Vagina (tissue), 2 donors: ENCODE results near the gene STK39. TPM values are rescaled to one million over a fixed set of nuclear protein-coding genes. Genes with fewer than 3 reads are reported as not detected.

ENCODE experiments used
- DNase-seq, 2 donors: peaks; one replicate each; pipeline ENCODE4 v3.0.0-alpha.2; 2017; ENCODE audit errors: extremely low spot score in 2 of 2
- H3K27ac ChIP-seq: fragments of 200-600 bp; sonication (generic); one replicate; pipeline ENCODE4 v1.5.1; 2019
- H3K27me3 ChIP-seq: fragments of 200-600 bp; sonication (generic); one replicate; pipeline ENCODE4 v1.5.1; 2019
- H3K36me3 ChIP-seq, 2 donors: fragments of 200-600 bp; sonication (generic); one replicate each; pipeline ENCODE4 v1.5.1; 2017 to 2019
- H3K4me1 ChIP-seq: fragments of 200-600 bp; sonication (generic); one replicate; pipeline ENCODE4 v1.5.1; 2019
- H3K4me3 ChIP-seq, 2 donors: fragments of 200-600 bp; sonication (generic); 1 replicate in 1 of 2; 2 replicates in 1 of 2; pipeline ENCODE4 v1.5.1; 2016 to 2019
- H3K9me3 ChIP-seq: fragments of 200-600 bp; sonication (generic); one replicate; pipeline ENCODE4 v1.5.1; 2019
- CTCF ChIP-seq, 3 experiments: fragments of 450-650 bp in 2 of 3; fragments of 200-600 bp in 1 of 3; sonication (generic) in 1 of 3; IDR thresholded peaks; one replicate each; pipeline ENCODE4 v1.5.1; 2017 to 2019; ENCODE audit warnings: antibody characterized with exemption in 3 of 3, mild to moderate bottlenecking in 2 of 3, moderate library complexity in 2 of 3
- POLR2A ChIP-seq, 2 donors: fragments of 450-650 bp; IDR thresholded peaks; one replicate each; pipeline ENCODE4 v1.6.1; 2017; ENCODE audit warnings: antibody characterized with exemption in 2 of 2, mild to moderate bottlenecking in 2 of 2, moderate library complexity in 2 of 2
- POLR2AphosphoS5 ChIP-seq, 2 donors: sonication (generic); formaldehyde crosslinking; IDR thresholded peaks; one replicate each; pipeline ENCODE4 v1.9.0; 2017; ENCODE audit warnings: antibody characterized with exemption in 2 of 2, mild to moderate bottlenecking in 2 of 2, low read depth in 1 of 2; ENCODE audit not compliant: insufficient read depth in 1 of 2
- intact Hi-C: fragments of 100-400 bp; cut with DNase I; formaldehyde crosslinking; loops from one replicate; pipeline ENCODE4 v1.15.1; 2023
- total RNA-seq: library from RNA; depleted of rRNA; stranded (reverse); fragments of >200 nt; gene quantifications from one replicate; pipeline ENCODE4 v1.2.3, GENCODE V29; 2016

STK39 gene
- total RNA-seq, 1 donor from 2014 or later = 15.5 TPM

- TF ChIP-seq POLR2AphosphoS5 (IDR thresholded peaks at IDR 0.05; ENCODE audit: insufficient read depth in 1 of 2, low read depth in 1 of 2) = no peak
- no peak for DNase-seq
- Histone ChIP-seq H3K36me3 (no peaks in the 10 kb centered on the region), H3K4me1 (peaks cover 8% of the 10 kb centered on the region), H3K9me3 (no peaks in the 10 kb centered on the region), H3K27me3 (no peaks in the 10 kb centered on the region), H3K27ac (no peak overlapping the region), H3K4me3 (no peak overlapping the region)
- intact Hi-C loops = no loop called here
Observed at GRCh38 chr2:168217920-168218319, 29.5 kb downstream of the STK39 start.

GRCh38 chr2:168216351-168217005, 30.9 kb downstream of the STK39 start:
- no peak overlapping the region for H3K4me3 ChIP-seq
- H3K9me3 ChIP-seq = no peaks in the 10 kb centered on the region
- H3K36me3 ChIP-seq = no peaks in the 10 kb centered on the region
- intact Hi-C loops = no loop called here
- DNase-seq = no peak
- peaks cover 19% of the 10 kb centered on the region for H3K4me1 ChIP-seq
- TF ChIP-seq CTCF (IDR thresholded peaks at IDR 0.05) = no peak
- TF ChIP-seq POLR2AphosphoS5 (IDR thresholded peaks at IDR 0.05; ENCODE audit: insufficient read depth in 1 of 2, low read depth in 1 of 2) = no peak
- TF ChIP-seq POLR2A (IDR thresholded peaks at IDR 0.05) = no peak
- no peak overlapping the region for H3K27ac ChIP-seq
- no peaks in the 10 kb centered on the region for H3K27me3 ChIP-seq

GRCh38 chr2:168215813-168216212, 31.6 kb downstream of the STK39 start:
- H3K4me3 ChIP-seq = no peak overlapping the region
- no peak for DNase-seq
- peaks cover 20% of the 10 kb centered on the region for H3K4me1 ChIP-seq
- H3K27me3 ChIP-seq = no peaks in the 10 kb centered on the region
- TF ChIP-seq CTCF (IDR thresholded peaks at IDR 0.05) = no peak
- no peak for TF ChIP-seq POLR2AphosphoS5 (IDR thresholded peaks at IDR 0.05; ENCODE audit: insufficient read depth in 1 of 2, low read depth in 1 of 2)
- TF ChIP-seq POLR2A (IDR thresholded peaks at IDR 0.05) = no peak
- H3K9me3 ChIP-seq = no peaks in the 10 kb centered on the region
- intact Hi-C loops = no loop called here
- no peak overlapping the region for H3K27ac ChIP-seq
- H3K36me3 ChIP-seq = no peaks in the 10 kb centered on the region

DNA sequence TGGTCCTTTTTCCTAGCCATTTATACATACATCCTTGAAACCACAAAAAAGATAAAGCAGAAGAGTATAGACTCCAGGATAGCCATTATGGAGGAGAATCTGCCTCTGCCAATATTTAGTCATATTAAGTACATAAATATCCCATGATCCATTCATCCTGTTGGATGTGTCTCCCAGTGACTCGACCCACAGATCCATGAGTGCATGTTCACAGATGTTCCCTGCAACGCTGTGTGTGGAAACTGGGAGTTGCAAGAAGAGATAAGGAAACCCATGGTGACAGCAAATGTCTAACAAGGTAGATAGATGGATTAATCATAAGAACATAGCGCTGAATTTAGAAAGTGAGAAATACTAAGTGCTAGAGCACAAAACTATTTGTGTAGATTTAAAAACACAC, 34.5 kb downstream of the STK39 start:
- H3K36me3 ChIP-seq = no peaks in the 10 kb centered on the region
- intact Hi-C loops = no loop called here
- H3K4me3 ChIP-seq = no peak overlapping the region
- H3K9me3 ChIP-seq = no peaks in the 10 kb centered on the region
- no peak overlapping the region for H3K27ac ChIP-seq
- H3K4me1 ChIP-seq = peaks cover 12% of the 10 kb centered on the region
- no peaks in the 10 kb centered on the region for H3K27me3 ChIP-seq
- no peak for DNase-seq
- TF ChIP-seq CTCF (IDR thresholded peaks at IDR 0.05) (no peak), POLR2AphosphoS5 (IDR thresholded peaks at IDR 0.05; ENCODE audit: insufficient read depth in 1 of 2, low read depth in 1 of 2) (no peak), POLR2A (IDR thresholded peaks at IDR 0.05) (no peak)

- H3K27ac ChIP-seq = no peak overlapping the region
- no peaks in the 10 kb centered on the region for H3K36me3 ChIP-seq
- no peaks in the 10 kb centered on the region for H3K9me3 ChIP-seq
- no peak for TF ChIP-seq POLR2AphosphoS5 (IDR thresholded peaks at IDR 0.05; ENCODE audit: insufficient read depth in 1 of 2, low read depth in 1 of 2)
- TF ChIP-seq POLR2A (IDR thresholded peaks at IDR 0.05) = no peak
- TF ChIP-seq CTCF (IDR thresholded peaks at IDR 0.05) = no peak
- H3K4me3 ChIP-seq = no peak overlapping the region
- intact Hi-C loops = no loop called here
- no peak for DNase-seq
- peaks cover 12% of the 10 kb centered on the region for H3K4me1 ChIP-seq
- H3K27me3 ChIP-seq = no peaks in the 10 kb centered on the region
Observed at GRCh38 chr2:168212167-168212566, 35.2 kb downstream of the STK39 start.
